Retinal pigment epithelial cell (primary cell): ENCODE measurements around the gene VAT1L.

Source experiments
- DNase-seq: peaks from one replicate; pipeline ENCODE4 v3.0.0-alpha.2; 2010; ENCODE audit warnings: low read depth
- H3K4me3 ChIP-seq: 2 replicates; pipeline ENCODE4 v1.5.1; 2011; ENCODE audit warnings: mild to moderate bottlenecking, low read length, control low read depth, moderate library complexity
- TF ChIP-seq, protein P1 (sequence below): conservative IDR thresholded peaks from 2 replicates; pipeline ENCODE4 v1.5.1; 2011; ENCODE audit warnings: low read depth, low read length, control low read depth, inconsistent platforms

Gene VAT1L

DNA sequence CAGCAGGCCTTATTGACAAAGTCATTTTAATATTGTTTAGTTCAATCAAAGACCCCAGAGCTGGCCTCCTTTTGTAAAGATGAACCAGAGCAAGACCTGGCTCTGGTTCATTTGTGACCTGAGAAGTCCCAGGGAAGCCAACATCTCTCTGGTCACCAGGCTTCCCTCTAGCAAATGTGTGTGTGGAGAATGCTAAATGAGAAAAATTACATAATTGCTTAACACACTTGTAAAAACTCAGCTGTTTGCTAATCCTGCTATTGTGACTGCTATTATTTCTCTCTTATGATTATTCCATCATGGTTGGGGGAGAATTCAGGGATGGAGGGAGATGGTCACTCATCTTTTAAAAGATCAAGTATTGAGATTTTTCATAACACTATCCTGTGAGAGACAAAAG lies 139.7 kb downstream of the VAT1L start:
- no peak overlapping the region for H3K4me3 ChIP-seq
- no peak for DNase-seq
- TF ChIP-seq, protein P1, sequence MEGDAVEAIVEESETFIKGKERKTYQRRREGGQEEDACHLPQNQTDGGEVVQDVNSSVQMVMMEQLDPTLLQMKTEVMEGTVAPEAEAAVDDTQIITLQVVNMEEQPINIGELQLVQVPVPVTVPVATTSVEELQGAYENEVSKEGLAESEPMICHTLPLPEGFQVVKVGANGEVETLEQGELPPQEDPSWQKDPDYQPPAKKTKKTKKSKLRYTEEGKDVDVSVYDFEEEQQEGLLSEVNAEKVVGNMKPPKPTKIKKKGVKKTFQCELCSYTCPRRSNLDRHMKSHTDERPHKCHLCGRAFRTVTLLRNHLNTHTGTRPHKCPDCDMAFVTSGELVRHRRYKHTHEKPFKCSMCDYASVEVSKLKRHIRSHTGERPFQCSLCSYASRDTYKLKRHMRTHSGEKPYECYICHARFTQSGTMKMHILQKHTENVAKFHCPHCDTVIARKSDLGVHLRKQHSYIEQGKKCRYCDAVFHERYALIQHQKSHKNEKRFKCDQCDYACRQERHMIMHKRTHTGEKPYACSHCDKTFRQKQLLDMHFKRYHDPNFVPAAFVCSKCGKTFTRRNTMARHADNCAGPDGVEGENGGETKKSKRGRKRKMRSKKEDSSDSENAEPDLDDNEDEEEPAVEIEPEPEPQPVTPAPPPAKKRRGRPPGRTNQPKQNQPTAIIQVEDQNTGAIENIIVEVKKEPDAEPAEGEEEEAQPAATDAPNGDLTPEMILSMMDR = no peak

DNA sequence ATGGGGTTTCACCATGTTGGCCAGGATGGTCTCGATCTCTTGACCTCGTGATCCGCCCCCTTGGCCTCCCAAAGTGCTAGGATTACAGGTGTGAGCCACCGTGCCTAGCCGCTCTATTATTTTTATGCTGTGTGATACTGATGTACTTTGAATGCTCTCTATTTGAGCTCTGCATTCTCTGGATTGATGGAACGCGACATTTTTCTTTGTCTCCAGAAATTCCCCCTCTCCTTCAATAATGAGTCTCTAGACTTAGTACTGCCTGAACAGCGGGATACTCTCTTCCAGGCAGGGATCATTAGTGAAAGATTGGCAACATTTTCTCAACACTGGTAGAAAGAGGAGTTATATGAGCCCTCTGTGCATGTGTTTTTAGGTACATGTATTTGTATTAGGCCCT lies 140.6 kb downstream of the VAT1L start:
- DNase-seq = no peak
- no peak overlapping the region for H3K4me3 ChIP-seq
- TF ChIP-seq, protein P1 = no peak

DNA sequence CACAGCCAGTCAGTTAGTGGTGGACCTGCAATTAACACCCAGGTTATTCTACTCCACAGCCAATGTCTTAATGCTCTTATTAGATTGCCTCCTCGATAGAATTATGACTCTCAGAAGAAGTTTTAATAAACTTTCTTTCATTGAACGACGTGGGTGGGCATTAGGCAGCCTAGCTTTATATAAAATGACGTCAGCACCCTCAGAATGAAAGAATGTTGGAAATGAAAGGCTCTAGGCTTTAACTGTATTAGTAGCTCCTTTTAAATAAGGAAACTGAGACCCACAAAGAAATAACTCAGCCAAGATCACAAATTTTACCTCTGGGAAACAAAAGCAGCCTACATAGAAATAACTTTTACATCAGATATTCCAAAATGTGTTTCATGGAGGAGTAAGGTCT lies 142.7 kb downstream of the VAT1L start:
- DNase-seq = no peak
- TF ChIP-seq, protein P1 = no peak
- no peak overlapping the region for H3K4me3 ChIP-seq

DNA sequence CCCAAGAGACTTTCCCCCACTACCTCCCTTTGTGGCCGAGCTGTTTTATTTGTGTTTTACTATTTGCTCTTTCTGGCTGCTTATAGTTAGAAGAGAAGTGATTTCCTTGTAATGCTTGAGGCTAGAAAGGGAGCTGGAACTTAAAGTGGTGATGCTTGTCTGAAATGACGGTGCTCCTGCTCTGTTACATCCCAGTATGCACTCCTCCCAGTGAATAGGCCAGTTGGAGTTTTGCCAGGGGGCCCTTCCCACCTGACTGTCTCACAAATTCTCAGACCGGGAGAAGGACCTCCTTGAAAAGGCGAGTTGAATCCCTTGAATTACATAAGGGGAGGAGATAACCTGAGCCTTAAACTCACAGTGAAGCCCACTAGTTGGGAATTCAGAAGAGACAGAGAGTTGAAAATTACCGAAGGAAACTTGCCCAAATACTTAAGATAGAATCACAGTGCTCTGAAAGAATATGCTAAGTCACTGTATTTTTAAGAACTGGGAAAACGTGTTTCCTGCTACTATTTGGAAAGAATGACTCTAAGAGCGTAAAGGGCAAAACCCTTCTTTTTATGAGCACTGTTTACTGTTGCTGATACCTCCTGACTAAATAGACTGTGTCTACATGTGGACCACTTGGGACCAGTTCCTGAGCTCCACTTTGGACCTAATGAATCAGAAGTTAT lies 149.2 kb downstream of the VAT1L start:
- no peak overlapping the region for H3K4me3 ChIP-seq
- no peak for DNase-seq

DNA sequence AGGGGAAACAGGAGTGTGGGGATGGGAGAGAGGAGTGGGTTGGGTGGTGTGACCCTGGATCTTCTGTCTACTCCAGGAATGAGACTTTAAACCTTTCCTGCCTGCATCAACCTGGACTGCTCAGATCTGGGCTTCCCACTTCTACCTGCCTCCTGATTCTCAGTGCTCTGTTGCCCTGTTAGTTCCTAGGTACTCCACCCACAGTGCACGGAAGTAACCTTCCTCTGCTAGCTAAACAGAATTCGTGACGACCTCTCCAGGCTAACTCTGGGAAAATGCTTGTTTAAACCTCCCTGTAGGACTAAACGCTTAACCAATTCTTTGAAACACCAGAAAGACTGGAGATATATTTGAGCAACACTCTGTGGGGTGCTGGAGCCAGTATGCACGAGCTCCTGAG lies 150.5 kb downstream of the VAT1L start:
- DNase-seq = no peak
- no peak overlapping the region for H3K4me3 ChIP-seq
- TF ChIP-seq, protein P1 = no peak

More for the DNA sequence above, 149.2 kb downstream of the VAT1L start:
- TF ChIP-seq, protein P1 = no peak

DNA sequence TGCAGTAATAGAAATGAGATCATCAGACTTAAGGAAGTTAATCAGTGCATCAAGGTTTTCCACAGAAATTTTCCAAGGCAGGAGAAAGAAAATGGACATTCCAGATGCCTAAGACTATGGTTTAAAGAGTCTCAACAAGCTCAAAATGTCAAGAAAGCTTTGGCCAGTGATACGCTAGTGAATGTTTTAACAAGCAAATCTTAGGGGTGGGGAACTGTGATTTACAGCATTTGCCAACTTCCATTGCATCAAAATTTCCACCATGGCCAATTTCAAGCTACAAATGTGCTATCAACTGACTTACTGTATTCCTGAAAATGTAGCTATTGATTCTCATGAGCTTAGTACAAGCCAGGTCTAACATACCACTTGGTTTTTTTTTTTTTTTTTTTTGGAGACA lies 151.6 kb downstream of the VAT1L start:
- TF ChIP-seq, protein P1 = no peak
- DNase-seq = no peak
- H3K4me3 ChIP-seq = no peak overlapping the region

DNA sequence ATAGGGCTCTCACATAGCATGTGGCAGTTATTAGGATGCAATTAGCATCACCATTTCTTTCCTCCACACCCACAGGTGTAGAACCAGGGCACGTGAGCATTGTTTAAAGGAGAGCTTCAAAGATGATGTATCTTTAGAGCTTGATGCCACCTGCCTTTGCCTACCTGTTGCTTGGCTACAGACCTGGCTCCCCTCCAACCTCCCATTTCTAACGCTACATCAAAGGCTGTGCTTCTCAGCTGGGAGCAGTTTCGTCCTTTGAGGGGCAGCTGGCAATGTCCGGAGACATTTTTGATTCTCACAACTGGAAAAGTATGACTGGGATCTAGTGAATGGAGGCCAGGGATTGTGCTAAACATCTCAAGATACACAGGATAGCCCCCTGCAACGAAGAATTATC lies 155.4 kb downstream of the VAT1L start:
- TF ChIP-seq, protein P1 = no peak
- DNase-seq = no peak
- H3K4me3 ChIP-seq = no peak overlapping the region
